Ureter (tissue), 1 donor: ENCODE measurements around the gene AKR1C4. TPM values are rescaled to one million over a fixed set of nuclear protein-coding genes. Genes with fewer than 3 reads are reported as not detected.

Experiments
- DNase-seq: peaks from one replicate; pipeline ENCODE4 v3.0.0-alpha.2; 2020; ENCODE audit warnings: low spot score
- total RNA-seq: library from RNA; stranded (reverse); gene quantifications from one replicate; pipeline ENCODE4 v1.2.4, GENCODE V29; 2023
- donor health status: DM: yes; HTN: yes; CAD: no.

Gene AKR1C4
- total RNA-seq, 1 donor from 2014 or later, result not detected

DNA sequence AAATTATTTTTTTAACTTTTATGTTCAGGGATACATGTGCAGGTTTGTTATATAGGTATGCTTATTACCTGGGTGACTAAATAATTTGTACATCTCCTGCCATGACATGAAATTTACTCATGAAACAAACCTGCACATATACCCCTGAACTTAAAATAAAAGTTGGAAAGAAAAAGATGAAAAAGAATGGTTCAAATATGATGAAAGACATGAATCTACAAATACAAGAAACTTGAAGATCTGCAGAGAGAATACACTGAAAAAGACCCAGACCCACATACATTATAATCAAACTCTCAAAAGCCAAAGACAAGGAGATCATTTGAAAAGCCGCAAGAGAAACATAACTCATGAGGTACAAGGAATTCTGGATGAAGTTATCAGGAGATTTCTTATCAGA lies 70.2 kb downstream of the AKR1C4 start:
- DNase-seq, result no peak

DNA sequence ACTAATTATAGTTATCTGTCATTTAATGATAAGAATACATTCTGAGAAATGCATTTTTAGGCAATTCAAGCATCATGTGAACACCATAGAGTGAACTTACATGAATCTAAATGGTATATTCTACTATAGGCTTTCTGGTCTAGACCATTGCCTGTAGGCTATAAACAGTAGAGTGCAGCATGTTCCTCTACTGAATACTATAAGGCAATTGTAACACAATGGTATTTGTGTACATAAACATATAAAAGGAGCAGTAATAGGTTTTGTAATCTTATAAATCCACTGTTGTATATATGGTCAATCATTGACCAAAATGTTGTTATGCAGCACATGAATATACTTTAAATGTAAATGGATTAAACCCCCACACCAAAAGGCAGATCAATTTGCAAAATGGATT lies 71.6 kb downstream of the AKR1C4 start:
- DNase-seq, result no peak

Other genes starting within 250 kb of the AKR1C4 start
- 31.4 TPM for gene AKR1C1, start 233.4 kb upstream of the AKR1C4 start, total RNA-seq
- gene AKR1C2, start 193.0 kb upstream of the AKR1C4 start, total RNA-seq, result 343 TPM
- gene AKR1C3, start 102.4 kb upstream of the AKR1C4 start, total RNA-seq, result 166 TPM
- gene AKR1C8, start 11.7 kb upstream of the AKR1C4 start, total RNA-seq, result not detected
- not detected for gene UCN3, start 168.1 kb downstream of the AKR1C4 start, total RNA-seq
- gene TUBAL3, start 208.0 kb downstream of the AKR1C4 start, total RNA-seq, result not detected
- gene NET1, start 215.7 kb downstream of the AKR1C4 start, total RNA-seq, result 133 TPM